22Rv1 (cell line): Measurements from ENCODE around the gene NIT2.

Experiments used
- H3K27ac ChIP-seq: fragments of 450-650 bp; 2 replicates; pipeline ENCODE4 v1.5.1; 2017
- CTCF ChIP-seq: fragments of 450-650 bp; IDR thresholded peaks from 2 replicates; pipeline ENCODE4 v1.5.1; 2017; ENCODE audit warnings: mild to moderate bottlenecking
- ZFX ChIP-seq: fragments of 450-650 bp; IDR thresholded peaks from 2 replicates; pipeline ENCODE4 v1.6.1; 2017; ENCODE audit warnings: antibody characterized with exemption, borderline replicate concordance

The NIT2 gene

DNA sequence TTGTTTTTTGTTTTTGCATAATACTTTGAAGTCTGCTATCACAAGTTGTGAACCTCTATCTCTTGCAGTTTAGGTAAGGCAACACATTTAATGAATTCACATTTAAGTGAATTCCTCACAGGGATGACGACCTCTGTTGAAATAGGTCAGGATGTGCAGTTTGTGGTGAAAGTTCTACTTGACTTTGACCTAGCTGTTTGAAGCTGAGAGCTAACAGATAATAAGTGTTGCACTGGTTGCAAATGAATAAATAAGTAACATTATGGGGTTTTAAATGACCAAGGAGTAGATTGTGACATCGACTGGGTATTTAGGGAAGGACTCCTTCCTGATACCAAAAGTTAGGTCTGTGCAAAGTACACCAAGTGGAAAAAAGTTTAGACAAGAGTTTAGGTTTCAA, 23.9 kb downstream of the NIT2 start:
- H3K27ac ChIP-seq = no peak overlapping the region
- no peak for TF ChIP-seq ZFX
- no peak for TF ChIP-seq CTCF

DNA sequence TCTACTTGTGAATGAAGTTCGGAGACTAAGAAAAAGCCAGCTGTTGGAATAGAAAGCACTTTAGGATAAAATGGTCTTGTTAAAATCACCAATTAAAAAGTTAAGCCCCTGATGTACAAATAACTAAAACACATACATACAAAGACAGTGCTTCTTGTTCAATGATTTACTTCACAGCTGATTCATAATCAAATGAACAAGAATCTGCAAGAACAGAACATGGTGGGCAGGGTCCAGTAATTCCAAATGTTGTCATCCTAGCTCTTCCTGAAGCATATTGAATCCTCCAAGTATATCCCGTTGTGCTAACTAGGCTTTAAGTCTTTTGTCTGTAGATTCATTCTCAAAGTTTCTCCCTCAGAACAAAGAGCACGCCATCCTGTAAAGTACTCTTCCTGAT, 24.5 kb downstream of the NIT2 start:
- no peak overlapping the region for H3K27ac ChIP-seq

GRCh38 chr3:100360757-100361496, 26.4 kb downstream of the NIT2 start:
- no peak for TF ChIP-seq CTCF
- no peak for TF ChIP-seq ZFX
- no peak overlapping the region for H3K27ac ChIP-seq

More for the DNA sequence above, 24.5 kb downstream of the NIT2 start:
- TF ChIP-seq ZFX (no peak), CTCF (no peak)

GRCh38 chr3:100361897-100362296, 27.3 kb downstream of the NIT2 start:
- TF ChIP-seq CTCF = no peak
- H3K27ac ChIP-seq = no peak overlapping the region

- TF ChIP-seq ZFX (no peak), CTCF (no peak)
- no peak overlapping the region for H3K27ac ChIP-seq
Observed at GRCh38 chr3:100364421-100364820, 29.9 kb downstream of the NIT2 start.

DNA sequence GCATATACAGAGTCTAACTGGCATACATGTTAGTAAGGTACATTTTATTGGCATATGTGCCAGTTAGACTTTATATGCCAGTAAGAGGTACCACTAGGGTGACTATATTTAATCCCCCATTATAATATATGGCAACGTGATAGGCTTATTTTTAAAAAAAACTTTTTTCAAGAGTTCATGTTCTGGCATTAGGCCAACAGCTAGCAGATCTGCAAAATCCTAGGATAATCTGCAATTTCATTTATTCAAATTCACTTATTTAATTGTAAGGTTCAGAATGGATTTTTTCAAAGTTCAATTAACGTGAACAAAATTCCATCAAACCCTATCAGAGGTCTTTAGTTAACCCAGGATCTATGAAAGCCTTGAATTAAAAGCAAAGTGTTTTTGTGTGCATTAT, 31.9 kb downstream of the NIT2 start:
- TF ChIP-seq ZFX (no peak), CTCF (no peak)
- H3K27ac ChIP-seq = no peak overlapping the region

DNA sequence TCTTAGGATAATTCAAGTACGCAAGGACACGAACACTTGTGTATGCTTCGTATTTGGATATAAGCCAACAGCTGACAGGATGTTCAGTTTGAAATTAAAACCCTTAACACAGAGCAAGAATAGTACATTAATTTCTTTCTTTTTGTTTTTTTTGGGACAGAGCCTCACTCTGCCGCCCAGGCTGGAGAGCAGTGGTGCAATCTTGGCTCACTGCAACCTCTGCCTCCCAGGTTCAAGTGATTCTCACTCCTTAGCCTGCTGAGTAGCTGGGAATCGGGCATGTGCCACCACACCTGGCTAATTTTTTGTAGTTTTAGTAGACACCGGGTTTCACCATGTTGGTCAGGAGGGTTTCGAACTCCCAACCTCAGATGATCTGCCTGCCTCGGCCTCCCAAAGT, 33.9 kb downstream of the NIT2 start:
- no peak for TF ChIP-seq CTCF
- H3K27ac ChIP-seq = no peak overlapping the region
